Renal cortical epithelial cell (primary cell): ENCODE results near the gene ADCY3. TPM values are rescaled to one million over a fixed set of nuclear protein-coding genes. Genes with fewer than 3 reads are reported as not detected.

Source experiments
- total RNA-seq: library from RNA; depleted of rRNA; stranded (reverse); fragments of >200 nt; gene quantifications from 2 replicates; pipeline ENCODE4 v1.2.3, GENCODE V29; 2014

Gene ADCY3
- total RNA-seq, 1 donor from 2014 or later: 16.5 TPM

Other genes with a start within 250 kb of the ADCY3 start
- 17.6 and 34.6 TPM in 2 replicates for gene PTRHD1, start 126.8 kb downstream of the ADCY3 start, total RNA-seq
- gene CENPO, start 126.8 kb downstream of the ADCY3 start, total RNA-seq: 7.8 and 11.2 TPM in 2 replicates
- gene DNAJC27, start 51.7 kb upstream of the ADCY3 start, total RNA-seq: 3.1 and 10.5 TPM in 2 replicates
- gene EFR3B, start 121.8 kb upstream of the ADCY3 start, total RNA-seq: 0.35 and 0.40 TPM in 2 replicates
- 0.20 TPM in 1 of 2 replicates, not detected in the other for gene POMC, start 248.3 kb upstream of the ADCY3 start, total RNA-seq